Measurements from ENCODE around the gene SLC16A13. TPM values are rescaled to one million over a fixed set of nuclear protein-coding genes. Genes with fewer than 3 reads are reported as not detected.

The SLC16A13 gene
- total and polyA plus RNA-seq, 10 of the 15 experiments (the other 5 are each of a cell fraction or from before 2014, with no cell fraction given): 0.34 to 12.1 (median 3.3) TPM

DNA sequence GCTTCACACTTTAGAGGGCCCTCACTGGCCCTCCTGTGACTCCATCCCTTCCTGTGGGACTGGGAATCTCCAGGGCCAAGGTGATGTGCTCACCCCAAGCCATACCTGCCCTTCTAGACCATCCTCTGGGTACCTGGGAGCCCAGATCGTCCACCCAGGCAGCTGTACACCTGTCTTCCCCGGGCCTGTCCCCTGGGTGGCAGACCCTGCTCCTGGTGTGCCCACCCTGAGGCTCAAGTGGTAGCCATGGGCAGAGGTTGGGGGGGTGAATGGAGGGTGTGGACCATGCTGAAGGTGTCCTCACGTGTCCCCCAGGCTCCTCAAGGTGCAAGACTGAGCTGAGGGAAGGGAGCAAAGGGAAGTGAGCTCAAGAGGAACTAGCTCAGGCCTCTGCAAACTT, 34.9 kb downstream of the SLC16A13 start:
- Histone ChIP-seq H2AFZ (ENCODE audit: control insufficient read depth, low read depth, low read length) (no peak overlapping the region), H4K20me1 (ENCODE audit: control insufficient read depth, insufficient read depth) (no peaks in the 10 kb centered on the region), H3K4me3 (no peak overlapping the region), H3K79me2 (ENCODE audit: control insufficient read depth, insufficient read depth, low read length) (no peaks in the 10 kb centered on the region), H3K4me1 (ENCODE audit: control insufficient read depth, insufficient read depth, low read length) (no peaks in the 10 kb centered on the region), H3K36me3 (ENCODE audit: control insufficient read depth in 2 of 2, insufficient read depth in 2 of 2, low read length in 1 of 2) (no peaks in the 10 kb centered on the region), H3K9ac (ENCODE audit: control insufficient read depth, insufficient read depth, low read length) (no peak overlapping the region), H3K9me3 (replicated peaks; ENCODE audit: control insufficient read depth, insufficient read depth, low read length) (no peaks in the 10 kb centered on the region; the same call in 2 of the 3 replicates), H3K27me3 (replicated peaks in 1 of 2; ENCODE audit: control insufficient read depth in 2 of 2, insufficient read depth in 2 of 2, low read length in 1 of 2) (no peaks in the 10 kb centered on the region), H3K4me2 (ENCODE audit: control insufficient read depth, insufficient read depth) (no peak overlapping the region), H3K27ac (ENCODE audit: control insufficient read depth, insufficient read depth) (no peak overlapping the region)
- intact Hi-C loops (cut with micrococcal nuclease; ENCODE audit: unreplicated experiment): no loop called here
- POLR2A ChIA-PET: no interaction called here
- no peak for DNase-seq (ENCODE audit: low read depth, low spot score)
- TF ChIP-seq, protein P1, sequence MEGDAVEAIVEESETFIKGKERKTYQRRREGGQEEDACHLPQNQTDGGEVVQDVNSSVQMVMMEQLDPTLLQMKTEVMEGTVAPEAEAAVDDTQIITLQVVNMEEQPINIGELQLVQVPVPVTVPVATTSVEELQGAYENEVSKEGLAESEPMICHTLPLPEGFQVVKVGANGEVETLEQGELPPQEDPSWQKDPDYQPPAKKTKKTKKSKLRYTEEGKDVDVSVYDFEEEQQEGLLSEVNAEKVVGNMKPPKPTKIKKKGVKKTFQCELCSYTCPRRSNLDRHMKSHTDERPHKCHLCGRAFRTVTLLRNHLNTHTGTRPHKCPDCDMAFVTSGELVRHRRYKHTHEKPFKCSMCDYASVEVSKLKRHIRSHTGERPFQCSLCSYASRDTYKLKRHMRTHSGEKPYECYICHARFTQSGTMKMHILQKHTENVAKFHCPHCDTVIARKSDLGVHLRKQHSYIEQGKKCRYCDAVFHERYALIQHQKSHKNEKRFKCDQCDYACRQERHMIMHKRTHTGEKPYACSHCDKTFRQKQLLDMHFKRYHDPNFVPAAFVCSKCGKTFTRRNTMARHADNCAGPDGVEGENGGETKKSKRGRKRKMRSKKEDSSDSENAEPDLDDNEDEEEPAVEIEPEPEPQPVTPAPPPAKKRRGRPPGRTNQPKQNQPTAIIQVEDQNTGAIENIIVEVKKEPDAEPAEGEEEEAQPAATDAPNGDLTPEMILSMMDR (IDR thresholded peaks at IDR 0.05 in 2 of 3, conservative IDR thresholded peaks at IDR 0.05 in 1 of 3; ENCODE audit: control insufficient read depth in 2 of 3, extremely low read depth in 1 of 3, insufficient read depth in 1 of 3, low read depth in 3 of 3, low read length in 3 of 3): no peak
- TF ChIP-seq NFYB (IDR thresholded peaks at IDR 0.05; ENCODE audit: insufficient read depth, low read depth, low read length) (no peak), TCF3 (IDR thresholded peaks at IDR 0.05; ENCODE audit: borderline replicate concordance, insufficient read depth, low read depth, low read length) (no peak), ZNF24 (IDR thresholded peaks at IDR 0.05) (no peak), BRCA1 (IDR thresholded peaks at IDR 0.05; ENCODE audit: low read depth, low read length) (no peak), ZNF622 (IDR thresholded peaks at IDR 0.05) (no peak), TCF7 (IDR thresholded peaks at IDR 0.05; ENCODE audit: borderline replicate concordance) (no peak), IRF4 (IDR thresholded peaks at IDR 0.05; ENCODE audit: low read depth, low read length) (no peak), NR2F1 (conservative IDR thresholded peaks at IDR 0.05) (no peak), GATAD2B (conservative IDR thresholded peaks at IDR 0.05; ENCODE audit: low read depth) (no peak), MEF2B (IDR thresholded peaks at IDR 0.05; ENCODE audit: partially characterized antibody, poor library complexity, severe bottlenecking) (no peak), RBBP5 (conservative IDR thresholded peaks at IDR 0.05) (no peak), CBX3 (IDR thresholded peaks at IDR 0.05; ENCODE audit: borderline replicate concordance, low read depth) (no peak)
- TF ChIP-seq, protein P2, sequence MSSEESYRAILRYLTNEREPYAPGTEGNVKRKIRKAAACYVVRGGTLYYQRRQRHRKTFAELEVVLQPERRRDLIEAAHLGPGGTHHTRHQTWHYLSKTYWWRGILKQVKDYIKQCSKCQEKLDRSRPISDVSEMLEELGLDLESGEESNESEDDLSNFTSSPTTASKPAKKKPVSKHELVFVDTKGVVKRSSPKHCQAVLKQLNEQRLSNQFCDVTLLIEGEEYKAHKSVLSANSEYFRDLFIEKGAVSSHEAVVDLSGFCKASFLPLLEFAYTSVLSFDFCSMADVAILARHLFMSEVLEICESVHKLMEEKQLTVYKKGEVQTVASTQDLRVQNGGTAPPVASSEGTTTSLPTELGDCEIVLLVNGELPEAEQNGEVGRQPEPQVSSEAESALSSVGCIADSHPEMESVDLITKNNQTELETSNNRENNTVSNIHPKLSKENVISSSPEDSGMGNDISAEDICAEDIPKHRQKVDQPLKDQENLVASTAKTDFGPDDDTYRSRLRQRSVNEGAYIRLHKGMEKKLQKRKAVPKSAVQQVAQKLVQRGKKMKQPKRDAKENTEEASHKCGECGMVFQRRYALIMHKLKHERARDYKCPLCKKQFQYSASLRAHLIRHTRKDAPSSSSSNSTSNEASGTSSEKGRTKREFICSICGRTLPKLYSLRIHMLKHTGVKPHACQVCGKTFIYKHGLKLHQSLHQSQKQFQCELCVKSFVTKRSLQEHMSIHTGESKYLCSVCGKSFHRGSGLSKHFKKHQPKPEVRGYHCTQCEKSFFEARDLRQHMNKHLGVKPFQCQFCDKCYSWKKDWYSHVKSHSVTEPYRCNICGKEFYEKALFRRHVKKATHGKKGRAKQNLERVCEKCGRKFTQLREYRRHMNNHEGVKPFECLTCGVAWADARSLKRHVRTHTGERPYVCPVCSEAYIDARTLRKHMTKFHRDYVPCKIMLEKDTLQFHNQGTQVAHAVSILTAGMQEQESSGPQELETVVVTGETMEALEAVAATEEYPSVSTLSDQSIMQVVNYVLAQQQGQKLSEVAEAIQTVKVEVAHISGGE (CRISPR knock-in tag; IDR thresholded peaks at IDR 0.05): no peak
- TF ChIP-seq, protein P3, sequence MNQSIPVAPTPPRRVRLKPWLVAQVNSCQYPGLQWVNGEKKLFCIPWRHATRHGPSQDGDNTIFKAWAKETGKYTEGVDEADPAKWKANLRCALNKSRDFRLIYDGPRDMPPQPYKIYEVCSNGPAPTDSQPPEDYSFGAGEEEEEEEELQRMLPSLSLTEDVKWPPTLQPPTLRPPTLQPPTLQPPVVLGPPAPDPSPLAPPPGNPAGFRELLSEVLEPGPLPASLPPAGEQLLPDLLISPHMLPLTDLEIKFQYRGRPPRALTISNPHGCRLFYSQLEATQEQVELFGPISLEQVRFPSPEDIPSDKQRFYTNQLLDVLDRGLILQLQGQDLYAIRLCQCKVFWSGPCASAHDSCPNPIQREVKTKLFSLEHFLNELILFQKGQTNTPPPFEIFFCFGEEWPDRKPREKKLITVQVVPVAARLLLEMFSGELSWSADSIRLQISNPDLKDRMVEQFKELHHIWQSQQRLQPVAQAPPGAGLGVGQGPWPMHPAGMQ (IDR thresholded peaks at IDR 0.05; ENCODE audit: borderline replicate concordance): no peak
- no TSS peak for BruUV-seq (replicated peaks)
- no peak for ATAC-seq
- WGBS (ENCODE audit: insufficient coverage, insufficient replicate concordance, low lambda C conversion rate, missing lambda C conversion rate): 0% methylated on average over 3 of the region's 3 CpGs
- CTCF ChIA-PET: no interaction called here
- in situ Hi-C loops (cut with MboI): no loop called here
- RAD21 ChIA-PET (ENCODE audit: unreplicated experiment): no interaction called here
- SMC1A ChIA-PET (ENCODE audit: uncharacterized antibody, unreplicated experiment): interaction anchor here (0.6 kb wide), 1 partner anchor 56 kb away, joined by 4 read pairs; no protein-coding TSS in a partner anchor
- no peak for FAIRE-seq

Measured in GM12878 (cell line).